Heart right ventricle (tissue), 16 donors: ENCODE measurements around the gene CCR2. TPM values are rescaled to one million over a fixed set of nuclear protein-coding genes. Genes with fewer than 3 reads are reported as not detected.

Source experiments
- ATAC-seq, 8 donors: fragments of 200-7000 bp; cut with Tn5 transposase; one replicate each; pipeline ENCODE4 v1.9.1; 2020; ENCODE audit warnings: mild to moderate bottlenecking in 8 of 8, moderate library complexity in 8 of 8, moderate number of reproducible peaks in 1 of 8
- DNase-seq, 2 donors: peaks; one replicate each; pipeline ENCODE4 v3.0.0-alpha.2; 2020
- H3K27ac ChIP-seq, 10 donors: fragments of 200-600 bp; sonication (generic) in 2 of 10; one replicate each; pipeline versions ENCODE4 v1.5.0 to v1.8.0; 2020 to 2022; ENCODE audit warnings: mild to moderate bottlenecking in 3 of 10
- H3K27me3 ChIP-seq, 7 donors: fragments of 200-600 bp; one replicate each; pipeline ENCODE4 v1.8.0; 2021 to 2022; ENCODE audit warnings: mild to moderate bottlenecking in 2 of 7
- H3K36me3 ChIP-seq, 9 donors: fragments of 200-600 bp; sonication (generic) in 1 of 9; one replicate each; pipeline versions ENCODE4 v1.5.0 to v1.8.0; 2020 to 2022; ENCODE audit warnings: mild to moderate bottlenecking in 2 of 9
- H3K4me1 ChIP-seq, 9 donors: fragments of 200-600 bp; sonication (generic) in 1 of 9; one replicate each; pipeline versions ENCODE4 v1.5.0 to v1.8.0; 2020 to 2022; ENCODE audit warnings: mild to moderate bottlenecking in 4 of 9
- H3K4me3 ChIP-seq, 10 donors: fragments of 200-600 bp; sonication (generic) in 2 of 10; one replicate each; pipeline versions ENCODE4 v1.5.0 to v1.8.0; 2020 to 2022; ENCODE audit warnings: mild to moderate bottlenecking in 7 of 10, moderate library complexity in 2 of 10
- H3K9me3 ChIP-seq, 11 donors: fragments of 200-600 bp in 10 of 11; sonication (generic) in 2 of 11; one replicate each; pipeline versions ENCODE4 v1.5.0 to v1.8.0; 2013 to 2022; ENCODE audit warnings: mild to moderate bottlenecking in 2 of 11, control low read depth in 1 of 11, moderate library complexity in 1 of 11
- CTCF ChIP-seq, 9 donors: fragments of 200-600 bp; sonication (generic) in 2 of 9; IDR thresholded peaks; one replicate each; pipeline versions ENCODE4 v1.5.0 to v1.8.0; 2021 to 2022; ENCODE audit warnings: antibody characterized with exemption in 9 of 9, mild to moderate bottlenecking in 5 of 9, moderate library complexity in 1 of 9
- WGBS, 2 donors: extraction: QIAGEN DNeasy Blood & Tissue Kit; methylation state at CpG; one replicate each; pipeline ENCODE4 v1.1.7; 2013; ENCODE audit warnings: inconsistent platforms in 1 of 2; 5-methylcytosine and 5-hydroxymethylcytosine counted together
- intact Hi-C, 10 donors: fragments of 100-400 bp; cut with DNase I; formaldehyde crosslinking; loops; one replicate each; pipeline versions ENCODE4 v1.11.1 to v1.14.2; 2022
- long read RNA-seq, 3 donors: library from polyadenylated mRNA; unstranded; transcript quantifications; one replicate each; pipeline ENCODE4 v2.0.0, GENCODE V29; 2020 to 2021
- polyA plus RNA-seq, 2 donors: library from polyadenylated mRNA; stranded (reverse); fragments of 200-250 nt; gene quantifications; one replicate each; pipeline ENCODE4 v1.2.3, GENCODE V29; 2013
- total RNA-seq, 10 donors: library from RNA; stranded (reverse); fragmentation: NEBNext Ultra II Directional in 3 of 10; extraction: Animal tissue kit (Norgen Biotek cat#: 25700) in 3 of 10; gene quantifications; one replicate each; pipeline versions ENCODE4 v1.2.1 to v1.2.4, GENCODE V29; 2021 to 2023
- donor health status: Arrhythmogenic right ventricular cardiomyopathy.
- donor health status: ischemic (EF 13 %, LVEDD 7.1; RV severe dilation, severe dysfunction).
- donor health status: healthy with polysubstance abuse.
- donor health status: DM: no; HTN: yes; CAD: no.
- donor health status: DM: no; HTN: no; CAD: no.
- donor health status: ischemic (EF 25% LVEDD 6.9; RV normal size, moderate dysfunction).
- donor health status: ischemic (EF 25% LVEDD 5.7; RV mildly dilated, moderate dysfunction).
- donor health status: healthy.
- donor health status: DM: yes; HTN: yes; CAD: no.
- donor health status: Ischemic cardiomyopathy.
- donor health status: ischemic (EF 35%, LVEDD 5.7; RV mildly dilated, moderate dysfunction).
- donor health status: nonischemic (EF 11% LVEDD 7.7; RV severe dilation, severe dysfunction).
- donor health status: DM: yes; HTN: yes; CAD: no.
- donor health status: PGD.
- donor health status: ischemic (EF 29% LVEDD 5.4; RV normal size, mild dysfunction).
- donor health status: nonischemic (EF 23%, LVEDD 6.1; RV moderate dilation, normal function).

Gene CCR2
- total RNA-seq (1 to 10 TPM in 2 of 10 donors, under 1 TPM in 8; 0.21 to 8.7 (median 0.67) TPM), polyA plus RNA-seq (under 1 TPM; 0.15 to 0.49 TPM)
- long read RNA-seq, donor 1, partial matches to known transcripts: 0 of 1 reads
- long read RNA-seq, donor 1, other reads (novel, unspliced or antisense): 1 of 1 reads
- long read RNA-seq, donor 2: 0 reads
- long read RNA-seq, donor 3, partial matches to known transcripts: 0 of 1 reads
- long read RNA-seq, donor 3, other reads (novel, unspliced or antisense): 0 of 1 reads

GRCh38 chr3:46353647-46354410 lies at the start of gene CCR2:
CCR2 (plus strand) TSS chr3:46354111; CDS start chr3:46357528, 3,417 bp downstream.
- ATAC-seq (no peak), DNase-seq (no peak)
- no peaks in the 10 kb centered on the region for H3K36me3 ChIP-seq
- H3K27me3 ChIP-seq: peaks cover 0 to 54% (median 18%) of the 10 kb centered on the region in 7 donors
- intact Hi-C loops: no loop called here
- TF ChIP-seq CTCF (IDR thresholded peaks at IDR 0.05): no peak
- no peaks in the 10 kb centered on the region for H3K9me3 ChIP-seq
- peak within 1 kb of the TSS in 1 of 10 donors; percentile 72 for H3K27ac ChIP-seq
- peak within 1 kb of the TSS in 2 of 10 donors; percentile 7 to 36 for H3K4me3 ChIP-seq
- WGBS, 2 donors: 66 to 69% methylated on average over 7 of the region's 7 CpGs
- peaks cover 0 to 55% (median 0%) of the 10 kb centered on the region in 9 donors for H3K4me1 ChIP-seq

- Histone ChIP-seq H3K27me3 (peaks cover 0 to 7% (median 0%) of the 10 kb centered on the region in 7 donors), H3K4me1 (peaks cover 0 to 36% (median 0%) of the 10 kb centered on the region in 9 donors), H3K36me3 (no peaks in the 10 kb centered on the region), H3K27ac (no peak overlapping the region), H3K4me3 (no peak overlapping the region), H3K9me3 (no peaks in the 10 kb centered on the region)
- WGBS, 2 donors: 88 to 90% methylated on average over 3 of the region's 3 CpGs
- intact Hi-C loops: no loop called here
- no peak for TF ChIP-seq CTCF (IDR thresholded peaks at IDR 0.05)
- no peak for DNase-seq
- no peak for ATAC-seq
These were observed 49.2 kb upstream of the CCR2 start for GRCh38 chr3:46304739-46305138.

GRCh38 chr3:46312991-46313390 lies 40.9 kb upstream of the CCR2 start:
- no peaks in the 10 kb centered on the region for H3K36me3 ChIP-seq
- H3K27me3 ChIP-seq: peaks cover 0 to 15% (median 0%) of the 10 kb centered on the region in 7 donors
- H3K4me1 ChIP-seq: peaks cover 0 to 55% (median 0%) of the 10 kb centered on the region in 9 donors
- no peak overlapping the region for H3K4me3 ChIP-seq
- intact Hi-C loops: no loop called here
- 71% methylated on average over 1 of the region's 1 CpG for WGBS, 2 donors
- no peak for TF ChIP-seq CTCF (IDR thresholded peaks at IDR 0.05)
- DNase-seq: peak in 1 of 2 donors; percentile 49
- H3K9me3 ChIP-seq: no peaks in the 10 kb centered on the region
- H3K27ac ChIP-seq: peak overlapping the region in 1 of 10 donors; percentile 85
- ATAC-seq: peak in 5 of 8 donors; percentile 35 to 84 (median 73)

GRCh38 chr3:46314517-46314916 lies 39.4 kb upstream of the CCR2 start:
- Histone ChIP-seq H3K36me3 (no peaks in the 10 kb centered on the region), H3K27ac (peak overlapping the region in 1 of 10 donors; percentile 11), H3K9me3 (peaks cover 0 to 6% (median 0%) of the 10 kb centered on the region in 11 donors), H3K4me1 (peaks cover 0 to 59% (median 0%) of the 10 kb centered on the region in 9 donors), H3K4me3 (no peak overlapping the region), H3K27me3 (peaks cover 0 to 15% (median 0%) of the 10 kb centered on the region in 7 donors)
- no peak for TF ChIP-seq CTCF (IDR thresholded peaks at IDR 0.05)
- DNase-seq (no peak), ATAC-seq (no peak)
- intact Hi-C loops: no loop called here
